ENCODE results near the gene REV3L. TPM values are rescaled to one million over a fixed set of nuclear protein-coding genes. Genes with fewer than 3 reads are reported as not detected.

Gene REV3L
- total and polyA plus RNA-seq, 9 of the 15 experiments (the other 6 are each of a cell fraction or from before 2014, with no cell fraction given): 5.5 to 24.4 (median 14.4) TPM

GRCh38 chr6:111410371-111410770 lies 72.6 kb downstream of the REV3L start:
- FAIRE-seq (no peak), DNase-seq (ENCODE audit: extremely low read depth in 1 of 4, low spot score in 3 of 4) (no peak), ATAC-seq (no peak)
- peaks cover 0 to 11% of the 10 kb centered on the region in 2 experiments; a peak in 2 of 5 replicates for H3K4me1 ChIP-seq (replicated peaks in 1 of 2; ENCODE audit: control insufficient read depth in 2 of 2, insufficient read depth in 2 of 2, low read length in 2 of 2)
- H3K79me2 ChIP-seq (ENCODE audit: control insufficient read depth, insufficient read depth, low read length): no peaks in the 10 kb centered on the region; the same call in 2 of the 3 replicates
- no peak overlapping the region for H2AFZ ChIP-seq (ENCODE audit: low read depth, low read length)
- H3K27ac ChIP-seq (ENCODE audit: extremely low read depth, low read depth, low read length): peak overlapping the region; percentile 72; the same call in 1 of the 3 replicates
- H3K4me3 ChIP-seq: no peak overlapping the region
- H3K4me2 ChIP-seq (ENCODE audit: insufficient read depth, low read length): no peak overlapping the region
- peaks cover 52% of the 10 kb centered on the region for H3K36me3 ChIP-seq (ENCODE audit: control insufficient read depth, insufficient read depth, low read length)
- BruUV-seq (replicated peaks): no TSS peak
- no peaks in the 10 kb centered on the region for H4K20me1 ChIP-seq (replicated peaks; ENCODE audit: control insufficient read depth, insufficient read depth, low read length)
- intact Hi-C loops (cut with micrococcal nuclease) (no loop called here), in situ Hi-C loops (cut with MboI) (no loop called here)
- POLR2A ChIA-PET: no interaction called here
- peak overlapping the region in 1 of 2 experiments; percentile 37; a peak in 1 of 4 replicates for H3K9ac ChIP-seq (ENCODE audit: insufficient read depth in 1 of 2, low read depth in 2 of 2, low read length in 2 of 2)
- H3K9me1 ChIP-seq (ENCODE audit: control insufficient read depth, insufficient read depth, low read length): no peaks in the 10 kb centered on the region
- CTCF ChIA-PET (ENCODE audit: low intra/inter-chr PET ratio): no interaction called here
- H3K27me3 ChIP-seq (ENCODE audit: control insufficient read depth in 2 of 2, insufficient read depth in 2 of 2, low read length in 2 of 2): no peaks in the 10 kb centered on the region
- WGBS (ENCODE audit: insufficient coverage, low coverage, missing lambda C conversion rate): 80% methylated on average over 3 of the region's 3 CpGs
- H3K9me3 ChIP-seq (replicated peaks; ENCODE audit: control insufficient read depth, insufficient read depth, low read depth, low read length): no peaks in the 10 kb centered on the region
- TF ChIP-seq, protein P1, sequence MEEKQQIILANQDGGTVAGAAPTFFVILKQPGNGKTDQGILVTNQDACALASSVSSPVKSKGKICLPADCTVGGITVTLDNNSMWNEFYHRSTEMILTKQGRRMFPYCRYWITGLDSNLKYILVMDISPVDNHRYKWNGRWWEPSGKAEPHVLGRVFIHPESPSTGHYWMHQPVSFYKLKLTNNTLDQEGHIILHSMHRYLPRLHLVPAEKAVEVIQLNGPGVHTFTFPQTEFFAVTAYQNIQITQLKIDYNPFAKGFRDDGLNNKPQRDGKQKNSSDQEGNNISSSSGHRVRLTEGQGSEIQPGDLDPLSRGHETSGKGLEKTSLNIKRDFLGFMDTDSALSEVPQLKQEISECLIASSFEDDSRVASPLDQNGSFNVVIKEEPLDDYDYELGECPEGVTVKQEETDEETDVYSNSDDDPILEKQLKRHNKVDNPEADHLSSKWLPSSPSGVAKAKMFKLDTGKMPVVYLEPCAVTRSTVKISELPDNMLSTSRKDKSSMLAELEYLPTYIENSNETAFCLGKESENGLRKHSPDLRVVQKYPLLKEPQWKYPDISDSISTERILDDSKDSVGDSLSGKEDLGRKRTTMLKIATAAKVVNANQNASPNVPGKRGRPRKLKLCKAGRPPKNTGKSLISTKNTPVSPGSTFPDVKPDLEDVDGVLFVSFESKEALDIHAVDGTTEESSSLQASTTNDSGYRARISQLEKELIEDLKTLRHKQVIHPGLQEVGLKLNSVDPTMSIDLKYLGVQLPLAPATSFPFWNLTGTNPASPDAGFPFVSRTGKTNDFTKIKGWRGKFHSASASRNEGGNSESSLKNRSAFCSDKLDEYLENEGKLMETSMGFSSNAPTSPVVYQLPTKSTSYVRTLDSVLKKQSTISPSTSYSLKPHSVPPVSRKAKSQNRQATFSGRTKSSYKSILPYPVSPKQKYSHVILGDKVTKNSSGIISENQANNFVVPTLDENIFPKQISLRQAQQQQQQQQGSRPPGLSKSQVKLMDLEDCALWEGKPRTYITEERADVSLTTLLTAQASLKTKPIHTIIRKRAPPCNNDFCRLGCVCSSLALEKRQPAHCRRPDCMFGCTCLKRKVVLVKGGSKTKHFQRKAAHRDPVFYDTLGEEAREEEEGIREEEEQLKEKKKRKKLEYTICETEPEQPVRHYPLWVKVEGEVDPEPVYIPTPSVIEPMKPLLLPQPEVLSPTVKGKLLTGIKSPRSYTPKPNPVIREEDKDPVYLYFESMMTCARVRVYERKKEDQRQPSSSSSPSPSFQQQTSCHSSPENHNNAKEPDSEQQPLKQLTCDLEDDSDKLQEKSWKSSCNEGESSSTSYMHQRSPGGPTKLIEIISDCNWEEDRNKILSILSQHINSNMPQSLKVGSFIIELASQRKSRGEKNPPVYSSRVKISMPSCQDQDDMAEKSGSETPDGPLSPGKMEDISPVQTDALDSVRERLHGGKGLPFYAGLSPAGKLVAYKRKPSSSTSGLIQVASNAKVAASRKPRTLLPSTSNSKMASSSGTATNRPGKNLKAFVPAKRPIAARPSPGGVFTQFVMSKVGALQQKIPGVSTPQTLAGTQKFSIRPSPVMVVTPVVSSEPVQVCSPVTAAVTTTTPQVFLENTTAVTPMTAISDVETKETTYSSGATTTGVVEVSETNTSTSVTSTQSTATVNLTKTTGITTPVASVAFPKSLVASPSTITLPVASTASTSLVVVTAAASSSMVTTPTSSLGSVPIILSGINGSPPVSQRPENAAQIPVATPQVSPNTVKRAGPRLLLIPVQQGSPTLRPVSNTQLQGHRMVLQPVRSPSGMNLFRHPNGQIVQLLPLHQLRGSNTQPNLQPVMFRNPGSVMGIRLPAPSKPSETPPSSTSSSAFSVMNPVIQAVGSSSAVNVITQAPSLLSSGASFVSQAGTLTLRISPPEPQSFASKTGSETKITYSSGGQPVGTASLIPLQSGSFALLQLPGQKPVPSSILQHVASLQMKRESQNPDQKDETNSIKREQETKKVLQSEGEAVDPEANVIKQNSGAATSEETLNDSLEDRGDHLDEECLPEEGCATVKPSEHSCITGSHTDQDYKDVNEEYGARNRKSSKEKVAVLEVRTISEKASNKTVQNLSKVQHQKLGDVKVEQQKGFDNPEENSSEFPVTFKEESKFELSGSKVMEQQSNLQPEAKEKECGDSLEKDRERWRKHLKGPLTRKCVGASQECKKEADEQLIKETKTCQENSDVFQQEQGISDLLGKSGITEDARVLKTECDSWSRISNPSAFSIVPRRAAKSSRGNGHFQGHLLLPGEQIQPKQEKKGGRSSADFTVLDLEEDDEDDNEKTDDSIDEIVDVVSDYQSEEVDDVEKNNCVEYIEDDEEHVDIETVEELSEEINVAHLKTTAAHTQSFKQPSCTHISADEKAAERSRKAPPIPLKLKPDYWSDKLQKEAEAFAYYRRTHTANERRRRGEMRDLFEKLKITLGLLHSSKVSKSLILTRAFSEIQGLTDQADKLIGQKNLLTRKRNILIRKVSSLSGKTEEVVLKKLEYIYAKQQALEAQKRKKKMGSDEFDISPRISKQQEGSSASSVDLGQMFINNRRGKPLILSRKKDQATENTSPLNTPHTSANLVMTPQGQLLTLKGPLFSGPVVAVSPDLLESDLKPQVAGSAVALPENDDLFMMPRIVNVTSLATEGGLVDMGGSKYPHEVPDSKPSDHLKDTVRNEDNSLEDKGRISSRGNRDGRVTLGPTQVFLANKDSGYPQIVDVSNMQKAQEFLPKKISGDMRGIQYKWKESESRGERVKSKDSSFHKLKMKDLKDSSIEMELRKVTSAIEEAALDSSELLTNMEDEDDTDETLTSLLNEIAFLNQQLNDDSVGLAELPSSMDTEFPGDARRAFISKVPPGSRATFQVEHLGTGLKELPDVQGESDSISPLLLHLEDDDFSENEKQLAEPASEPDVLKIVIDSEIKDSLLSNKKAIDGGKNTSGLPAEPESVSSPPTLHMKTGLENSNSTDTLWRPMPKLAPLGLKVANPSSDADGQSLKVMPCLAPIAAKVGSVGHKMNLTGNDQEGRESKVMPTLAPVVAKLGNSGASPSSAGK (IDR thresholded peaks at IDR 0.05): no peak
- TF ChIP-seq GATAD2A (IDR thresholded peaks at IDR 0.05) (no peak), PHB2 (IDR thresholded peaks at IDR 0.05; ENCODE audit: low read depth) (no peak), ZSCAN29 (IDR thresholded peaks at IDR 0.05) (no peak), KDM5B (IDR thresholded peaks at IDR 0.05; ENCODE audit: insufficient replicate concordance, low read depth, low read length) (no peak)
